Posterior vena cava (tissue), 2 donors: Measurements from ENCODE around the gene DNAH5. TPM values are rescaled to one million over a fixed set of nuclear protein-coding genes. Genes with fewer than 3 reads are reported as not detected.
"Not testable (repeated sequence)": the region's sequence is repeated elsewhere in the genome, so short reads cannot be mapped to it uniquely, and the experiment has no call there.

Source experiments
- DNase-seq: peaks from one replicate; pipeline ENCODE4 v3.0.0-alpha.2; 2020; ENCODE audit warnings: low spot score
- intact Hi-C, 2 donors: fragments of 100-400 bp; cut with DNase I; formaldehyde crosslinking; loops; one replicate each; pipeline versions ENCODE4 v1.14.1 to v1.14.2; 2022 to 2023
- total RNA-seq, 2 donors: library from RNA; stranded (reverse); fragmentation: NEBNext Ultra II Directional; extraction: Animal tissue kit (Norgen Biotek cat#: 25700); gene quantifications; one replicate each; pipeline ENCODE4 v1.2.1, GENCODE V29; 2021
- donor health status: DM: yes; HTN: yes; CAD: no.
- donor health status: DM: yes; HTN: yes; CAD: no.

Gene DNAH5
- total RNA-seq, 2 donors from 2014 or later, result 0.19 to 0.57 TPM

DNA sequence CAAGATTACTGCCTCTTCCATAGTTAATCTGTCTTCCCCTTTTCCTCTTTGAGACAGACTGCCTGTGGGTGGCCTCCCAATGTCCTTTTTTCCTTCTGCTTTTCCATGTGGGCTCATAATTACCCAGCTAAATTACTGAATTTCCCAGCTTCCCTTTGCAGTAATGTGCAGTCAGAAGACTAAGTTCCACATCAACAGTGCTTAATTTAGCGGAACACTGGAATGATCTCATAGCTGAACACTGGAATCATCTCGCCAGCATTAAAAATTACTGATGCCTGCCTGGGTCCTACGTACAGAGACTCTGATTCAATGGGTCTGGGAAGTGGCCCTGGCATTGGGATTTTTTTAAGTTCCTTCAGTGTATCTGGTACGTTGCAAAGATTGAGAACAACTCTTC, 84.3 kb downstream of the DNAH5 start:
- DNase-seq, result no peak
- intact Hi-C loops, result no loop called here

DNA sequence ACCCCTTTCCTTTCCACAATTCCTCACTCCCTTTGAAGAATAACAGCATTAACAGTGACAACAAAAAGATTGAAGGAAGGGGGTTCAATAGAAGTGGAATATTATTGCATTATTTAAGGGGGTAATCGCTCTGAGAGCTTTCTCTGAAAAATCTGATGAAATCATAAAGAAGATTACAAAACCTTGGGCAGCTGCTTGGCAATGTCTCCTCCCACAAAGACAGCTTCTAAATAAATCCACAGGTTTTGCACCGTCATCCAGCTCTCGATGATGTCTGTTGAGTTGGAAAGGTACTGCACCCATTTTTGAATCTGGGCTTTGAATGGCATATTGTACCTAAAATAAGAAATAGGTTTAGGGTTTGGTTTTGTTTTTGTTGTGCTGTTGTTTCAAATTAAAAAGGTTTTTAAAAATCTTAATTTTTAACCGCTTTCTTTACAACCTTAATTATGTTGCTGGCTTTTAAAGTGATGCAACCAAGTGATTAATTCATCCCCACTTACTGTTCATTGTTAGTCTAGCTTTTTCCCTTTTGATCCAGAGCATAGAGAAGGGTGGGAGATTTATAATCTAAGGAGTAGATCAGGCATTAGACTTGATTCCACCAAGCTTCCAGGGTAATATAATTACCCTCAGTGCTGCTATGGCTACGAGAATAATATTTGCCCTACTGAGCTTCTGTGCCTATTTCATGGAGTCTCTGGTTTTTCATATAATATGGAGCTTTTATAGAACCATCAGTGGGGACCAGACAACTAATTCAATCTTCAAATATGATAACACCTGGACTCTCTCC, 85.0 kb downstream of the DNAH5 start:
- no peak for DNase-seq
- intact Hi-C loops, result no loop called here

DNA sequence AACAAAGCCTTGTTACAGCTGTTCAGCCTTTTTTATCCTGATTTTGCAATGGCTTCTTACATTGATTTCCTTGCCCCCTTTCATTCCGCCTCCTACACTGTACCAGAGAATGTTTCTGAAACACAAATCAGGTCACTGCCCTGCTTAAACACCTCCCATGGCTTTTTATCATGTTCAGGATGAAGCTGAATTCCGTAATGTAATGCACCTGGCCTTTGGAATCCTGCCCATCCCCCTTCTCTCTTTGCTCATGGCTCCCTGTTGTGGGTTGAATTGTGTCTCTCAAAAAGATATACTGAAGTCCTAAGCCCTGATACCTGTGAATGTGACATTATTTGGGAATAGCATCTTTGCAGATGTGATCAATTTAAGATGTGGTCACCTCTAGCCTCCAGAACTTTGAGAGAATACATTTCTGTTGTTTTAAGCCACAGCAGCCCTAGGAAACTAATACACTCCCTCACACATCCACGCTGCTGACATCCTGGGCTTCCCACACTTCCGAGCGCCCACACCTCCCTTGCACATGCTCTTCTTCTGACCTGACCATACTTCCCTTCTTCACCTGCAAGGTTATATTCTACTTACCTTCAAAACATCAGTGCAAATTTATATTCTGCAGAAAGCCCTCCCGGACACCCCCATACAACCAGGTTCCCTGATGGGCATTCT, 101.2 kb downstream of the DNAH5 start:
- intact Hi-C loops, result no loop called here
- no peak for DNase-seq

DNA sequence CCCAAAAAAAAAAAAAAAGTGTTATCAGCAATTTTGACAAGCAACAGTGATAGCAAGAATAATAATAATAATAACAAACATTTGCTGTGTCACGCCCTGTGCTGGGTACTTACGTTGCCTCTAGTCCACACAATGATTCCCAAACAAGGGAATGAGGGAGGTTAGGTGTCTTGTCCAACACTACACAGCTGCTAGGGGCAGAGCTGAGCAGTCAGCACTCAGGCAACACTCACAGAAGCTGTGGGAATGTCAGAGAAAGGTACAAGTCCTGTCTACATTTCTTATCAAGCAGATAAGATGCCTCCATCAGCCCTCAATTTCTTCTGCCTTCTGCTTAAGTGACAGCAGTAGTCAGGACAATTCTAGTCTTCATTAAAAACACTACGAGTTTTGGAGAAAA, 111.0 kb downstream of the DNAH5 start:
- intact Hi-C loops, result no loop called here
- no peak for DNase-seq

DNA sequence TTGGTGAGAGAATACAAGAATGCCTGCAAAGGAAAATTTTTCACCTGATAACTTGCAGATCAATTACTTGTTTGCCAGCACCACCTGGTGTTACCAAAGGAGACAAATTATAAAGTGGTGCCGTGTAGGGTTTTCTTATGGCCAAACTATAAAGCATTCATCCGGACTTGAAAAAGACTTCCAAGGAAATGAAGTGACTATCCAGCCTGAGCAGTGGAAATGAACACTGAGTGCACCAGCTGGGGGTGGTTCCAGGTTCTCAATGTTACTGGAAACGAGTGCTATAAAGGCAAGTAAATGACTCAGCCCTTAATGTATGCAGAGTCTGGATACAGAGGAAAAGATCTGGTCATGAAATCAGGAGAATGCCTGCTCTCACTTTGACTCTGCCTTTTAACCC, 113.1 kb downstream of the DNAH5 start:
- DNase-seq, result no peak
- intact Hi-C loops, result no loop called here

DNA sequence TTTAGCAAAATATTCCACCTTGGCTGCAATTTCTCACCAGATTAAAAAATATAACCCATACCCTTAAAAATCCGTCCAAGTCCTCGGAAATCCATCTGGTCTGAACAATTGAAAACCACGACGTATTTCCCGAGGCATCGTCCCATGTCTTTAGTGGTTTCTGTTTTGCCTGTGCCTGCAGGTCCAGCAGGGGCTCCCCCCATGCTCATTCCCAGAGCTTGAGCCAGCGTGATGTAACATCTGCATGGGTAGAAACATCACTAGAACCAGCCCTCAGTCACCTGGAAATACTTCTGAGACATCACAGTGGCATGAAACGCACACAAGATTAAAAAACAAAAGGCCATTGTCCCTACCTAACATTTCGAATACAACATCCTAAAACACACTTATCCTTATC, 114.0 kb downstream of the DNAH5 start:
- intact Hi-C loops, result no loop called here
- no peak for DNase-seq

DNA sequence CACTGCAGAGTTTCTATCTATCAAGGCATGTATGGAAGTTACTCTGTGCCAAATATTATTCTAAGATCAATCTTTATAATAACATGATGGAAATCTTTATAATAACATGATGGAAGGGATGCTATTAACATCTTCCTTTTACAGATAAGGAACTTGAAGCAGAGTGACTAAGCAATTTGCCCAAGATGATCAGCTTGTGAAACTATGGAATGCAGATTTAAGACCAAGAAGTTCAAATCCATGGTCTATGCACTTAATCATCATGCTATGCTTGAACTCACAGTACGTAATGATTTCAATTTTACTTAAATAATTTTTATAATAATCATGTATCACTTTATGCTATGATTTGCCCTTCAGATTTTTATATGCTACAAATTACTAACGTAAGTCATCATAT, 123.1 kb downstream of the DNAH5 start:
- intact Hi-C loops, result no loop called here
- DNase-seq, result no peak

DNA sequence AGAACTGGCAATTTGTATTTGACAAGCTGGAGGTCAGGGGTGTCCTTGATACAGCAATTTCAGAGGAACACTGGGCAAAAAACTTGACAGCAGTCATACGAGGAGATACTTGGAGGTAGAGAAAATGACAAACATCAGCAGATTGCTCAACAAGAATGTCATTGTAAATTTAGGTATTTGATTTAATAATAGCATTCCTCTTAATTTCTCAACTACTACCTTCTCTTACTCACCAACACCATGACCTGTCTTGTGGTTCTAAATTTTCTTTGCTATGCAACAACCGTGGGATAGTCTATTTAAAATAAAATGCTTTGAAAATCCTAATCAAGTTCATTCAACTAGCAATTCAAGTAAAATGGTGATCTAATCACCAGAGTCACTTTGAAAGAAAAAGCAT, 128.4 kb downstream of the DNAH5 start:
- DNase-seq, result no peak
- intact Hi-C loops, result no loop called here

DNA sequence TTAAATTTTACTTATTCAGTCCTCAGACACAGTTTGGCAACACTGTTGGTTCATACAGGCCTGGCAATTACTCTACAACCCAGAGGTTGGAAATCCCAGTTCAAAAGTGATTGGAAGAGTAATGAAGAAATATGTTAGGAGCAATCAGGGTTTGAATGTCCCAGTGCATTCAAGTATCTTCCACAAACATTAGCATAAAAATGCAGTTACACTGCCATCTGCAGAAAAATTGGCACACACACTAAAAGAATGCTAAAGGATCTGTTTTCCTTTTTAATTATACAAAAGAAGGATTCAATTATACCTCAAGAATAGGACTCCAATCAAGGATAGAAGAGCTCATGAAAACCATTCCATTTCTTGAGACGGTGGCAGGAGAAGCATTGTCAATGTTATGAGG, 130.2 kb downstream of the DNAH5 start:
- no peak for DNase-seq
- intact Hi-C loops, result no loop called here

DNA sequence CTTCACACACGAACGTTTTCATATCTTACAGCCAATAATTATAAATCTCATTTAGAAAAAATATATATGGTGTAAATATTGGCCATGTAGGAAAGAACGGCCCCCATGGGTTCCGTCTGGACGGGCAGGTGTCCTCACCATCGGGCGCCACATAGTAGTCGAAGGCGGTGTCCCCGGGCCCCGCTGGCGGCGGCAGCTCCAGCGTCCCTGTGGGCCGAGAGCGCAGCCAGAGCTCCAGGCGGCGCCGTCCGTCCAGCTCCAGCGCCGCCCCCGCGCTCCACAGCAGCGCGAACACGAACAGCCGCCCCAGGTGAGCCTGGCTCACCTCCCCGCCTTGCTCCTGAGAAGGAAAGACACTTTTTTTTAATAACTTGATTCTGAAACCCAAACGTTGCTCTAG, 134.6 kb downstream of the DNAH5 start:
- no peak for DNase-seq
- intact Hi-C loops, result no loop called here

DNA sequence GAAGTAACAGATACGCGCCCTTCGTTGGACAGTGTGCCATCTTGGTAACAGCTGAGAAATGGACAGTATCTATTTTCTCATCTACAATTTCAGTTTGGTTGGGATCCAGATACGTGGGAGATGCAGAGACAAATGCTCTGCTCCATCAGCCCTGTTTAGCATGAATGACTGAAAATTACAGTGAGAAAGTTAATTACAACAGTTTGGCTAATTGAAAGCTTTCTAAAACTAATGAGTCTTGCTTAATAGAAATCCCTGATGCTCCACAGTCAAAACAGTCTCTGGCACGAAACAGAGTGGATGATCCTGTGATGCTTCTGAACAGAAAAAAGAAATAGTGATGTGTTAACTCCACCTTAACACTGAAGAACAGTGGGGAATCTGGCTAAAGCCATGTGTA, 140.2 kb downstream of the DNAH5 start:
- intact Hi-C loops, result no loop called here
- DNase-seq, result no peak

DNA sequence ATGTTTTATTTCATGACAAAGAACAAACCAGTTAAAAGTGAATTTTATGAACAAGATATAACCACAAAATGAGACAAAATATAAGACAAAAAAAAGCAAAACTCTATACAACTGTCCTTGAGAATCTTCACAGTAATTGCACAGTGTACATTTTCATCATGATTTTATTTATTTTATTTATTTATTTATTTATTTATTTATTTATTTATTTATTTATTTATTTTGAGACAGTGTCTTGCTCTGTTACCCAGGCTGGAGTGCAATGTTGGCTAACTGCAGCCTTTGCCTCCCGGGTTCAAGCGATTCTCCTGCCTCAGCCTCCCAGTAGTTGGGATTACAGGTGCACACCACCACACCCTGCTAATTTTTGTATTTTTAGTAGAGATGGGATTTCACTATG, 145.9 kb downstream of the DNAH5 start:
- intact Hi-C loops, result not testable (repeated sequence)

DNA sequence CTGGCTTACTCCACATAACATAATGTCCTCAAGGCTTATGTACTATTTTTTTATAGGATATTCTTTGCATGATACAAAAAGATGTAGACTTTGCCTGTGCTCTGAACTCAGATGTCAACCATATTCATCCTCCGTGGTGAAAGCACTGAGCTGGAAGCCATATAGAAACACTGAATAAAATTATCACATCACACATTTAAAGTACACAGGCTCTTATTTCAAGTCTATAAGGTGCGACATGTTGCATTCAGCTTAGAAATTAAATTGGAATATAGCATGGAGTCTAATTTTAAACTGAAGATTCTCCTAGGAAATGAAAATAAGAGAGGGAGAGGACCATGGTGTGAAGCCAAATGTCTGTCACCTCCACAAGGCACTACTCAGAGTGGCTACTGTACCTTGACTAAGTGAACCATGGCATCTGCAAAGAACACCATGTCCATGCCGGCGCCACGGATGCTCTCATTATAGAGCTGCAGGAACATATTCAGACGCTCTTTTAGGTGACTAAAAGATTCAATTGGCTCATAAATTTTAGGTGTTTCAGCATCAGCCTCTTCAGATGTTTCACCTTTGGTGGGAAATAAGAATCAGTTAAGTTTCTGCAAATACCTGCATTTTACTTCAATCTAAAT, 158.6 kb downstream of the DNAH5 start:
- intact Hi-C loops, result no loop called here
- no peak for DNase-seq

More for the DNA sequence above, 145.9 kb downstream of the DNAH5 start:
- DNase-seq, result not testable (repeated sequence)

DNA sequence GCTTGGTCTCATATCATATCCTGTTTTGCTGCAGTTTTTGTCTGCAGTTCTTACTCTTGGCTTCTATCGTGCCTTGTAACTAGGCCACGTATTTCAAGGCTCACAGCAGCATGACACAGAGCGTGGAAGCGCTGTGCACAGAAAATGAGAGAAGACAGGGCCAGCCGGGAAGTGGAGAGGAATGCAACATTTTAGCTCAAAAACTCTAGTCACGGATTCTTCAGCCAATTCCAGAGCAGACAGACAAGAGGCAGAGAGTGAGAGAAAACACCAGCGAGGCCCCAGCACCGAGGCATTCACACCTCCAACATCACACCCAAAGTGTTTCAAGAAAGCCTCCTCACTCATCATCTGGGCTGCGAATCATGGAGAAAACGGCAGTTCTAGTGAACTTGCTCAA, 160.8 kb downstream of the DNAH5 start:
- no peak for DNase-seq
- intact Hi-C loops, result no loop called here

DNA sequence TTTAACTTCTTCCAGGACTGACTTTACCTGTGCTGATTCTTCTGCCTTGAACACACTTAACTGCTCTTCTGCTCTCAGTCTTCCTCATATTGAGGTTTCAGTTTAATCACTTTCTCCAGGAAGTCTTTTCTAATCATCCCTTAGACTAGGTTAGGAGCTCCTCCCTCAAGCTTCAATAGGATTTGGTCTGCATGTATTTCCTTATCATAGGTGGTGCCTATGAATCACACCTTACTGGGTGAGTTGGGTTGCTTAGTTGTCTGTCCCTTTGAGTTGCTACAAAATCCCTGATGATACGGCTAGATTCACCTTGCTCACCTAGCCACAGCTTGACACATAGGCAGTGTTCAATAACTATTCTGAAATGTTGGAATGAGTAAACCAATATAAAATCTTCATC, 164.4 kb downstream of the DNAH5 start:
- no peak for DNase-seq
- intact Hi-C loops, result no loop called here

DNA sequence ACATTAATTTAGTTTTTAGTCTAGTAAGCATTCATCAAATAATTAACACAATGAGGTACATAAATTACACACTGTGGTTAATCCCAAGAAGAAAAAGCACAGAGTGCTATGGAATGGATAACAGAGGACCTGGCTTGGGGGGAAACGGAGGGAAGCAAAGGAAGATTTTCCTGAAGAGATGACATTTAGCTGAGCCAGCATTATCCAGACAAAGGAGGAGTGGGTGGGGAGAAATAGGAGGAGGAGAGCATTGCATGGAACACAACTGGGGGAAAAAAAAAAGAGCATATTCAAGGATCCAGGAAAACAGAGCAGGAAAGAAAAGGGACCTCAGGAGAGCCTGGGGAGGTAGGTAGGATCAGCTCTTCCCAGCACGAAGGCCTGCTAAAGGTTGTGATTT, 170.8 kb downstream of the DNAH5 start:
- intact Hi-C loops, result no loop called here
- DNase-seq, result no peak

DNA sequence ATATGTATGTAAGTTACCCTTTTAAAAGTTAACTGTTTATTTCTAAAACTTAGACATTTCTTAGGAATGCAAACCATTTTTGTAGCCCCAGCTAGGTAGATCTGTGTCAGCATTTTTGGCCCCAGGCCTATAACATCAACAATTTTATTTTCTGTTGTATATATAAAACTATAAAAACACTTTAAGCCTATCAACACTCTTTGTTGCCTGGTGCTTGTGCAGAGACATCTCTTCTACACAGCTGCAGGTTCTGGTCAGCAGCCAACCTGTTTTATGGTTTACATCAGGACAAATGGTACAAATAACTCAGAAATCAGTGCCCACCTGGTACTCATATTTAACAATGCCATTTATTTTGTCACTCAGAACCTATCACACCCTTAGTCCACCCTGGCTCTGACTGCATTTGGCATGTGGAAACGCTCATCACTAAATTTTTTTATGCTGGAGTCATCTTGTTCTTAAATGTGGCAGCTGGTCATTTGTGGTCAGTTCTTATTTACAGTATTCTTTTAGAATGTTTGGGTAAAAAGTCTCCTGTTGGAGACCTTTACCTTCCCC, 173.4 kb downstream of the DNAH5 start:
- intact Hi-C loops, result no loop called here
- no peak for DNase-seq

DNA sequence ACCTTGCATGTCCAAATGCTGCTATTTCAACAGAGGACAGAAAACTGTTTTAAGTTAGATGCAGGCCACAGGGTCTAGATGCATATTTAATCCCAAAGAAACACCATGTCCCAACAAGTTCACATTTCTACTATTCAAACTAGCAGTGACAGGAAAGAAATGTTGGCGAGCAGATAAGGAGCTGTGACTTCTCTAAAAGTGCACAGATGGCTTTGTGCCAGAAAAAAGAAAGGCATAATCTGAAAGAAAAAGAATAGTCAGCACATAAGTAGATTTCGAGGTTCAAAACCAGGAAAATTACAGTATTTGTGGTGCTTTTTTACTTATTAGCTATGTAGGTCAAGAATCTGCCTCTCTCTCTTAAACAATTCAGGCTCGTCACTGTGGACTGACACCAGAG, 178.3 kb downstream of the DNAH5 start:
- no peak for DNase-seq
- intact Hi-C loops, result no loop called here

DNA sequence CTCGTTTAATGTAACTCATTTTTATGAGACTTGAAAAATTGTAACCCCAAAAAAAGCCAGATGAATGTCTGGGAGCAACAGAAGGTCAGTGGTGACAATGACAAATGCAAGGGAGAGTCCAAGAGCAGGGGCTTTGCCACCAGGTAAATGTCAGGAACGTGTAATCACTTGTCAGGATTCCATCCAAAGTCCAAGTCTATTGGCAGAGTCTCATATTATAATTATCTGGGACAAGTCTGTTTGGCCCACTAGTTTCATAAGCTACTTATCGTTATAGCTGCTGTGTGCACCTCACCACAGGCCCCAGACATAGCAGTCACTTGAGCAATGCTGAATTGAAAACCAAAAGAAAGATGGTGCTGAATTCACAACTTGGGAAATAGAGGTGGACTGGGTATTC, 180.8 kb downstream of the DNAH5 start:
- no peak for DNase-seq
- intact Hi-C loops, result no loop called here

DNA sequence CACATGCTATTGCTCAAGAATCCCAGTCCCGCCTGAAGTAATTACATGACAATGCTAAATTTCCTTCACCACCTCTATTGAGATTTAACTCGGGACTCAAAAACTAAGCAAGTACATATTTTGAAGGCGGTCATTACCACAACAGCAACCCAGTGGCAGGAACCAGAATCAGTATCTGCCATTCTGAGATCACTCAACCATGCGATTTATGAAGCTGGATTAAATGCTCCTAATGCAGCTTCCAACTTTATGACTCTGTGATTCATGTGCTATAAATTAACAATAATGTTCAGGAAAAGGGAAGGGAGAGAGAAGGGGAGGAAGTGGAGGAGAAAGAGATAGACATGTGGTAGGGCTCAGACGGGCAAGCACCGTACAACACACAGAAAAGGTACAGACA, 194.7 kb downstream of the DNAH5 start:
- intact Hi-C loops, result no loop called here
- DNase-seq, result no peak
